ENCODE measurements around the gene SGSM2.

DNA sequence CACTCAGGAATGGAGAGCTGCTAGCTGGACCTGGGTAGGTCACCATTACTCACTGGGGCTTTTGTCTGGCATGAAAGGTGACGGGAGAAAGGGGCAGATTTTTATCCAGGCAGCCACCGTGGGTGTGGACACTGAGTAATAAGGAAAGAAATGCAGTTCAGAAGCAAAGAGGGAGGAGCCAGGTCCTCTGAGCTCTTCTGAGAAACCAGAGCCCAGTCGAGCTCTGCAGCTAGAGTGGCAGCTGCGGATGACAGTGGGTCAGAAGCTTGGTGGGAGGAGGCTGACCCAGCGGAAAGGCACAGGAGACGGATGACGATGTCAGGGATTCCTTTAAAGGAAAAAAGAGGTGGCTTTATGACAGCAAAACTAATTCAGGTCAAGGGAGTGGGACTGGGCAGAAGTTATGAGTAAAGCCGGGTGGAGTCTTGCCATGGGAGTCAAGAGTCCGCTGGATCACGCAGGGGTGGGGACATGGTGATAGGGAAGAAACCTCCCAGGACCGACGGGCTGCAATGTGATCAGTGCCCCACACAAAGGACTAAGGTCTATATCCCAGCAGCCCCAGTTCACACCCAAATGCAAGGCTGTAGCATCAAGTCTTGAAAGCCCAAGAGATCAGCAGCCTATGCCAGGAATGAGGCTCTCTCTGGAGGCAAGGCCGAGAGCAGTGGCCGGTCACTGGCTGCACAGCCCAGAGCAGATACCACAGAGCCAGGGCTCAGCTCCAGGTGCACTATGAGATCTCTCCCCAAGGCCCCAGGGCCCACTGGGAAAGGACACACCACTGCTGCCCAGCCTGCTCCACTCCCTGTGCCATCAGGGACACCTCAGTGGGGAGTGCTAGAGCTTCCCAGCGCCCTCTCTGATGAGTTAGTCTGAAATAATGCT lies 69.8 kb downstream of the SGSM2 start:
- TF ChIP-seq EZH2 (IDR thresholded peaks at IDR 0.05) (no peak), POLR2AphosphoS5 (IDR thresholded peaks at IDR 0.05; ENCODE audit: borderline replicate concordance, low read depth, low read length) (no peak)
